KG1 (cell line): ENCODE data around the gene TESPA1.
"Not testable (repeated sequence)": the region's sequence is repeated elsewhere in the genome, so short reads cannot be mapped to it uniquely, and the experiment has no call there.

Experiments
- DNase-seq: peaks from one replicate; lab custom pipeline; 2025; lab: John Stamatoyannopoulos, UW

Gene TESPA1

DNA sequence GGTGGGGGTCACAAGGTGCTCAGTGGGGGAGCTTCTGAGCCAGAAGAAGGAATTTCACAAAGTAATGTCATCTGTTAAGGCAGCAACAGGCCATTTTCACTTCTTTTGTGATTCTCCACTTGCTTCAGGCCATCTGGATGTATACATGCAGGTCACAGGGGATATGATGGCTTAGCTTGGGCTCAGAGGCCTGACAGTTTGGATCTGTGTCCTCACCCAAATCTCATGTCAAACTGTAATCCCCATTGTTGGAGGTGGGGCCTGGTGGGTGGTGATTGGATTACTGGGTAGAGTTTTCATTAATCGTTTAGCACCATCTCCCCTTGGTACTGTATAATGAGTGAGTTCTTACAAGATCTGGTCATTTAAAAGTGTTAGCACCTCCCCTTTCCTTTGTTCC lies 36.4 kb downstream of the TESPA1 start:
- DNase-seq = no peak

DNA sequence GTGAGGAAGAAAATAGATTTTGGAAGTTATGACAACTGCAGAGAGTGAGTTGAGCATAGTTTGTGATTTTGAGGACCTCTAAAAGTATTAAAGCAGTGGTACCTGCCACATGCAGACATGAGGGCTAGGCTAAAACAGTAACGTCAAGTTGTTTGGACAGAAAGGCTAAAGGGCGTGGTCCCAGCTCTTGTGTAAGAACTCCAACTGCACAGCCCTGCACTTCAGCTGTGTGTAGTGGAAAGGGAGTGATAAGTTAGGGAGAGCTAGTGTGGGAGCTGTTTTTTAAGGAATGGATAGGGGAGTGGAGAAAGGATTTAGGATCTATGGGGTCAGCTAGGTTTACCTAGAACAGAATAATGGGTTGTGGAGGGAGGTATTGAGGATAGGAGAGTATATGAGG lies 39.5 kb downstream of the TESPA1 start:
- DNase-seq = no peak

DNA sequence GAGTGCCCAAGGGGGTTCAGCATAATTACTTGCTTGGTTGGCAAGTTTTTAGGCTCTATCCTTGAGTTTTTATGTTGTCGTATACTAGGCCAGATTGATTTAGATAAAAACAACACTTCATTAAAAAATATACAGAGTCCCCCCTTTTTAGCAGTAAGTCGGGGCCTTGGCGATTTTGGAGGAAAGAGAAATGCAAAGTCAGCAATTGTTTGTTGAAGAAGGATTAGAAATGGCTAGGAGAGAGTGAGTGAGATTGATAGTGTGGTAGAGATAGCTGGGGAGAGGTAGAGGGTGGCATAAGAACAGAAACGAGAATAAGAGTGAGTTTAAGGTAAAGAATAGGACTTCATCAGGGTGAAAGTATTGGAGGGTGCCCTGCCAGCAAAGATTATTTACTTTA lies 41.3 kb downstream of the TESPA1 start:
- not testable (repeated sequence) for DNase-seq

DNA sequence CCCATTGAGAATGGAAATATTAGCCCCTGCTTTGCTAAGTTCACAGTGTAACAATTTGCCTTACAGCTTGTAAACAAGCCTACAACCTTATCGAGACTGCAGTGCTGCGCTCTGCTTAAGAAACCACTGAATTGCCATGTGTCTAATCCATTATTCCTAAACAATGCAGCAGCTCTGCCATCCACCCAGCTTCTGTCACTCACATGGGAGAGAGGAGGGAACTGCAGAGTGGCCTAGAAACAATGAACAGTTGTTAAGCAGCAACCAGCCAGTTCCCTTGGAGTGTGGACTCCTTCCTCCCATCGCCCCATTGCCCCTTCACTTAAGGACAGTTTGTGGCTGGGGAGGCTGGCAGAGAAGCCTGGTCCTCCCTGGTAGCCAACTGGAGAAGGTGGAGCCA lies 42.9 kb downstream of the TESPA1 start:
- DNase-seq = no peak

DNA sequence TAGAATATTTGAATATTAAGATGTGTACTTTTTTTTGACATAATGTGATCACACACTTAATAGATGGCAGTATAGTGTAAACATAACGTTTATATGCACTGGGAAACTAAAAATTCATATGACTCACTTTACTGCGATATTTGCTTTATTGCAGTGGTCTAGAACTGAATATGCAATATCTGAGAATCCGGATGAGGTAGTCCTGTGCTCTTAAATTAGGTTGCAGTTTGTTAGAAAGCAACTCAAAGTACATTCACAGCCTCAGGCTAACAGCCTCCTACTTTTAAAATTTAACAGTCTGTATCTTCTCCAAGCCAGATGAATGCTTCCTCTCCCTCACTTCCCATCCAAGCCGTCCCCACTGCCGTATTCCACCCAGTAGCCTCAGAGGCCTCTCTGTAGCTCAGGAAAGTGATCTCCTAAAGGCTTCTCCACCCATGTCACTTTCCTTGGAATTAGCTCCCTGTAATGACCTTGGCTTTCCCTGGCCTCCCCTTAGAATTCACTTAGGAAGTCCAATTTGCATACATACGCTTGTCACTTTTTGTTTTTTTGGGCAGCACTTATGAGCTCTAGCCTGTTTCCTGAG lies 43.7 kb downstream of the TESPA1 start:
- DNase-seq = no peak

DNA sequence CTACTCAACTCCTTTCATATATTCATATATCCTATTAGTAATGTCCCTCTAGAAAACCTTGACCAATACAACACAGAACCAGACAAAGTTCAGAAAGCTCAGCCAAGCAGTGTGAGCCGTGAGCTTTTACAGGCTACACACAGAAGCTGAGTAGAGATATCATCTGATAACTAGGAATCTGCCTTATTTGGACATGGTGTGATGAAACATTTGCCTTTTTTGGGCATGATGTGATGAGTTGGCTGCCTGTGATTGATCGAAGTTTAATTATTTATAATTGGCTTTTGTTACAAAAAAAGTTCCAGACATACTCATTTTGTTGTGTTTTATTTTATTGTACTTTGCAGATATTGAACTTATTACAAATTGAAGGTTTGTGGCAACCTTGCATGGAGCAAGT lies 46.6 kb downstream of the TESPA1 start:
- no peak for DNase-seq

DNA sequence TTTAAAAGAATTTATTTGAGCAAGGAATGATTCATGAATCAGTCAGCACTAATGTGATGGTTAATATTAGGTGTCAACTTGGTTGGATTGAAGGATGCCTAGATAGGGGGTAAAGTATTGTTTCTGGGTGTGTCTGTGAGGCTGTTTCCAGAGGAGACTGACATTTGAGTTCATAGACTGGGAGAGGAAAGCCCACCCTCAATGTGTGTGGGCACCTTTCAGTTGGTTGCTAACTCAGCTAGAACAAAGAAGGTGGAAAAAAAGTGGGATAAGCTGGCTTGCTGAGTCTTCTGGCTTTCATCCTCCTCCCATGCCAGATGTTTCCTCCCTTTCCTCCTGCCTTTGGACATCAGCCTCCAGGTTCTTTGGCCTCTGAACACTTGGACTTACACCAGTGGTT lies 47.2 kb downstream of the TESPA1 start:
- no peak for DNase-seq

DNA sequence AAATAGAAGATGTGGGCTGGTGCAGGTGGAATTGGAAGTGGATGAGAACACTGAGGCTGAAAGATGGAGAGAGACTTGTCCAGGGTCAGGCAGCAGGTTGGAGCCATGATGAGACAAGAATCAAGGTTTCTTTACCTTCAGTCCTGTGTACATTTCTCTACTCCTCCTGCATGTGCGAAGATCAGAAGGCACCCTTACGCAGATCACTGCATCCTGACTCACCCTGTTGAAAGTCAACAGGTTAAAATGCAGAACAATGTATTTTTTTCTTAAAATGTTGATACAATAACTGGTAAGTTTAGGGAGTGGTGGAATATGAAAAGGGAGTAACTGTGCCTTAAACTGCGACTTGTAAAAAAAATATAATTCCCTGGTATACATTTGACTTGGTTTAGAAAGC lies 47.8 kb downstream of the TESPA1 start:
- DNase-seq = no peak

DNA sequence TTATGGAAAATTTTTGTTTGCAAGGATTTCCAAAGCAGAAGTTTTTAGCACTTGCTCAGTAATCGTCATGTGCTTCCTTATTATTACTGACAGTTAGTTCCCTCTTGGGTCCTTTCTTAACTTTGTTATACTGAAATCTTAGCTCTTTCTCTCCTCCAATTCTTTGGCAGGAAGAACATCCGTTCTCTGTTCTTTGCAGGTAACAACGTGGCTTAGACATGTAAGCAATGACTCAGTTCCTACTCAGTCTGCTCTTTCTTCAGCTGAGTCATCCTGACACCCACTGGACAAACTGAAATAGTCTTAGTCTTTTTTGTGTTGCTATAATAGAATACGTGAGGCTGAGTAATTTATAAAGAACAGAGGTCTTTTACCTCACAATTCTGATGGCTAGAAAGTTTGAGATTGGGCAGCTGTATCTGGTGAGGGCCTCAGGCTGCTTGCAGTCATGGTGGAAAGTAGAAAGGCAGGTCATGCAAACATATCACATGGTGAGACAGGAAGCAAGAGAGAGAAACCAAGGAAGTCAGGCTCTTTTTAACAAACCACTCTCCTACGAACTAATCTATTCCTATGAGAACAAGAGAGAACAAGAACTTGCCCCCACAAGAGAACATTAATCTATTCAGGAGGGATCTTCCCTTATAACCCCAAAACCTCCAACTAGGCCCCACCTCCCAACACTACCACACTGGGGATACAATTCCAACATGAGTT lies 49.2 kb downstream of the TESPA1 start:
- no peak for DNase-seq

DNA sequence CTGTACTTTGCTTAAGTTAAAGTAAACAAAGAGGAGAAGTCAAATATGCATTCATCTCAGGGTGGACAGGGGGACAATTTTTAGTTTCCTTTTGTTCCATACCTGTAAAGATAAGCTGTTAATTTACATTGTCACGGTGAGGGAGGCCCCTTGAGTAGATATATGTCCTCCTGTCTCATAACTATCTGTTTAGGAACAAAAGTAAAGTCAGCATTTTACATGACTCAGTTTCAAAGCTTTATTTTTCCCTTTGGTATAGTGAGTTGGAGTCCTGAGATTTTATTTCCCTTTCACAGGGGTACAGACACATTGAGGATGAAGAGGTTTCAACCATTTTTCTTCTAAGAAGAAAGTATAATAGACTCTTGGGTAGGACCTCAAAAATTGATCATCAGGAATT lies 50.1 kb downstream of the TESPA1 start:
- no peak for DNase-seq

DNA sequence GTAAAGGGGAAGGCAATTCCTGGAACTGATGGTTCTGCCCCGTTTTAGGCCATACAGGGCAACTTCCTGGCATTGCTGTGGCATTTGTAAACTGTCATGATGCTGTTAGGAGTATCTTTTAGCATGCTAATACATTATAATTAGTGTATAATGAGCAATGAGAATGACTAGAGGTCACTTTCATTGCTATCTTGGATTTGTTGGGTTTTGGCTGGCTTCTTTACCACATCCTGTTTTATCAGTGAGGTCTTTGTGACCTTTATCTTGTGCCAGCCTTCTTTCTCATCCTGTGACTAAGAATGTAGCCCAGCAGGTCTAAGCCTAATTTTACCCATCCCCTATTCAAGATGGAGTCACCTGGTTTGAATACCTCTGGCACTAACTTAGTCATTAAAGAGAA lies 51.2 kb downstream of the TESPA1 start:
- DNase-seq = no peak

DNA sequence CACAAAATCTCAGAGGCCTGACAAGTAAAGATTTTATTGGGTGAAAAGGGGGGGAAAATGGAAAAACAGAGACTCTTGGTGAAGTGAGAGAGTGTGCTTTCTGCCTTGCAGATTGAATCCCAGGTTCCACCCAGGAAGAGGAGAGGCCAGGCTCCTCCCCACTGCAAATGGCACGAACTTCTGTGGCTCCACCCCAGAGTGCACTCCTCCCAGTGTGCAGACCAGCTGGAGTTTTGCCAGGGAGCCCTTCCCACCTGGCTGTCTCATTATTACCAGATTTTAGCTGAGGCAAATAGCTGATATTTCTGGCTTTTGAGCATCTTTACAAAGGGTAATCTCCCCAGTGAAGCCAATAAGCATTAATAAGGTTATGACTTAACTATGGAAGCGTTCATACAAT lies 51.9 kb downstream of the TESPA1 start:
- DNase-seq = no peak

DNA sequence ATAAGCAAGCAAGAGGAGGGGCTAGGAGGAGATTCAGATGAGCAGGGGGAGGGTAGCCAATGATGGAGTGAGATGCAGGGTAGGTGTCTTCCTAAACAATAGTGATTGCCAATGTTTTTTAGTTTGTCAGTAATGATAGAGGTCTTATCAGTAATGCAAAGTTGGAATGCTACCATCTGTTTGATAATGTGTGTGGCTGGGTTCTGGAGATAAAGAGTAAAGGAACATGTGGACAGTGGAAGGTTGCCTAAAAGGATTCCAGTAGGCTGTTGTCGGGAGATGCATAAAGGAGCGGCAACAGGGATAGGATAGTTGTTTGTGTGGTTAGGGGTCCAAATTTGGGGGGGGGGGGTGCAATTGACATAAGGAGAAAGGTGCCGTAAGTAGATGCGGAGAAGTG lies 52.5 kb downstream of the TESPA1 start:
- no peak for DNase-seq

DNA sequence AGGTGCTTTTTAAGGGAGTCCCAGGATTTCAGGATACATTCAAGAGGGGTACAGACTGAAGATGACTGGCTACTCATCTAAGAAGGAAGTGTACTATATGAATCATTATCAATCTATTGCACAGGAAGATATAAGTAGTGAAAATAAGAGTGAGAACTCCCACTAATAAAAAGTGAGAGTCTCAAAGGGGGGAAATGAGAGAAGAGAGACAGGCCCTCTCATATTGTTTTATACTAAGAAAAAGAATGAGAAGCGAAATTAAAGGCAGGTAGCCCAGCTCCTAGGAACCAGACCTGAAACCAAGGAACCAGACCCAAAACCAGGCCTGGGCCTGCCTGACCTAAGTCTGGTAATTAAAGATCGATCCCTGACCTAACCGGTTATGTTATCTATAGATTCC lies 54.6 kb downstream of the TESPA1 start:
- no peak for DNase-seq

DNA sequence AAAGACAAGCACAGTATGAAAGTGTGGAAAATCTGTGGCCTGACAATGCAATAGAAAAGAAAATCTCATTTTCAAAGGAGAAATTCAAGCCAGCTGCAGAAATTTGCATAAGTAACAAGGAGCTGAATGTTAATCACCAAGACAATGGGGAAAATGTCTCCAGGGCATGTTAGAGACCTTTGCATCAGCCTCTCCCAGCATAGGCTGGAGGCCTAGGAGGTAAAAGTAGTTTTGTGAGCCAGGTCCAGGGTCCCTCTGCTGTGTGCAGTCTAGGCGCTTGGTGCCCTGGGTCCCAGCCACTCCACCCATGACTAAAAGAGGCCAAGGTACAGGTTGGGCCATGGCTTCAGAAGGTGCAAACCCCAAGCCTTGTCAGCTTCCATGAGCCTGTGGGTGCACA lies 58.3 kb downstream of the TESPA1 start:
- DNase-seq = no peak

DNA sequence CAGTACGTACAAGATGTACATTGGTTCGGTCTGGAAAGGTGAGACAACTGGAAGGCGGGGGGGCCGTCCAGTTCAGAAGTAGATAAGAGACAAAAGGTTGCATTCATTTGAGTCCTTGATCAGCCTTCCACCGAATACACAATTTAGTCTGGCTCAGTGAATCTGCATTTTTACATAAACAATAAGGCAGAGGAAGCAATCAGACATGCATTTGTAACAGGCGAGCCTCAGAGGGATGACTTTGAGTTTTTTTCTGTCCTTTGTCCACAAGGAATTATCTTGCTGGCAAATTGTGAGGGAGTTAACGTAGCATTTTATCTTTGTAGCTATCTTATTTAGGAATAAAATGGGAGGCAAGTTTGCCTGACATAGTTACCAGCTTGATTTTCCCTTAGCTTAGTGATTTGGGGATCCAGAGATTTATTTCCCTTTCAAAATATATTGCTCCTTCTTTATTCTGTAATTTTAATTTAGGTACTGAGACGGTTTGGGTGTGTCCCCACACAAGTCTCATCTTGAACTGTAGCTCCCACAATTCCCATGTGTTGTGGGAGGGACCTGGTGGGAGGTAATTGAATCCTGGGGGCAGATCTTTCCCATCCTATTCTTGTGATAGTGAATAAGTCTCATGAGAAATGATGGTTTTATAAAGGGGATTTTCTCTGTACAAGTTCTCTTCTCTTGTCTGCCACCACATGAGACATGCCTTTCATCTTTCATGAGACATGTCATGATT lies 59.4 kb downstream of the TESPA1 start:
- no peak for DNase-seq

DNA sequence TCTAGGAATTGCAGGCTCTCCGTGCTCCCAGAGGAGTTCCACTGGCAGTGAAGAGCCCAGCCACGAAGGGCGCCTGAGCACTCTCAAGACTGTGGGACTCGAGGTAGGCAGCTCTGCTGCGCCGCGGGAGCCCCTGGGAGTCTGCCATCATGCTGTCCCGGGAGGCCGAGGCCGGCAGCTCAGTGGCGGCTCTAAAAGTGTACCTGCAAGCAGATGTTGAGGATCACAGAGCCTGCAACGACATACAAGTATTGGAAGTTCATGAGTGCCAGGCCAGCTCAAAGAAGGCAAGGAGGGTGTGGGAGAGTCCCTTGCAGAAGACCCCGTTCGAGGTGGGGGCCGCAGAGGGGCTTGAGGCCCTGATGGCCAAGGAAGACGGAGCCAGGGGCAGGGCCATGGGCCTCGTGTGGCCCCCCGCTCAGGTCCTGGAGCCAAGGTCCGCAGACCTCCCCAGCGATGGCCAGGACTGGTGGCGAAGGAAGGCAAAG lies 67.5 kb downstream of the TESPA1 start:
- no peak for DNase-seq
